ENCODE results near the gene C2CD2. TPM values are rescaled to one million over a fixed set of nuclear protein-coding genes. Genes with fewer than 3 reads are reported as not detected.

The C2CD2 gene
- polyA plus RNA-seq, 3 donors = 13.2 to 20.0 (median 19.7) TPM

GRCh38 chr21:41916888-41917433 is 36.9 kb downstream of the C2CD2 start:
- no peak for DNase-seq

- DNase-seq = no peak
Measured at GRCh38 chr21:41914965-41915364, 38.9 kb downstream of the C2CD2 start.

- no peak for DNase-seq
Measured at GRCh38 chr21:41914358-41914757, 39.5 kb downstream of the C2CD2 start.

GRCh38 chr21:41913230-41913629 is 40.6 kb downstream of the C2CD2 start:
- no peak for DNase-seq

- DNase-seq = no peak
Measured at GRCh38 chr21:41908829-41909228, 45.0 kb downstream of the C2CD2 start.

- DNase-seq = no peak
Measured at GRCh38 chr21:41907496-41908258, 46.1 kb downstream of the C2CD2 start.

- no peak for DNase-seq
Measured at GRCh38 chr21:41906770-41907169, 47.0 kb downstream of the C2CD2 start.

- DNase-seq = no peak
Measured at GRCh38 chr21:41903559-41904351, 50.1 kb downstream of the C2CD2 start.

- no peak for DNase-seq
Measured at GRCh38 chr21:41902946-41903345, 50.9 kb downstream of the C2CD2 start.

- no peak for DNase-seq
Measured at GRCh38 chr21:41901782-41902181, 52.0 kb downstream of the C2CD2 start.

- no peak for DNase-seq
Measured at GRCh38 chr21:41901099-41901498, 52.7 kb downstream of the C2CD2 start.

- no peak for DNase-seq
Measured at GRCh38 chr21:41900401-41900800, 53.4 kb downstream of the C2CD2 start.

GRCh38 chr21:41899426-41900202 is 54.2 kb downstream of the C2CD2 start:
- DNase-seq = no peak

GRCh38 chr21:41898998-41899397 is 54.8 kb downstream of the C2CD2 start:
- no peak for DNase-seq

- DNase-seq = no peak
Measured at GRCh38 chr21:41897700-41898099, 56.1 kb downstream of the C2CD2 start.

GRCh38 chr21:41897047-41897669 is 56.7 kb downstream of the C2CD2 start:
- no peak for DNase-seq

GRCh38 chr21:41895643-41896493 is 58.0 kb downstream of the C2CD2 start:
- DNase-seq = no peak

- no peak for DNase-seq
Measured at GRCh38 chr21:41894922-41895557, 58.8 kb downstream of the C2CD2 start.

GRCh38 chr21:41894511-41894910 is 59.3 kb downstream of the C2CD2 start:
- no peak for DNase-seq

- DNase-seq = no peak
Measured at GRCh38 chr21:41892726-41893125, 61.1 kb downstream of the C2CD2 start.
